ENCODE results near the gene PLTP. TPM values are rescaled to one million over a fixed set of nuclear protein-coding genes. Genes with fewer than 3 reads are reported as not detected.

PLTP gene
- total and polyA plus RNA-seq, 2 of the 13 experiments (the other 11 are each of a cell fraction or from before 2014, with no cell fraction given): 16.9 to 28.6 TPM

DNA sequence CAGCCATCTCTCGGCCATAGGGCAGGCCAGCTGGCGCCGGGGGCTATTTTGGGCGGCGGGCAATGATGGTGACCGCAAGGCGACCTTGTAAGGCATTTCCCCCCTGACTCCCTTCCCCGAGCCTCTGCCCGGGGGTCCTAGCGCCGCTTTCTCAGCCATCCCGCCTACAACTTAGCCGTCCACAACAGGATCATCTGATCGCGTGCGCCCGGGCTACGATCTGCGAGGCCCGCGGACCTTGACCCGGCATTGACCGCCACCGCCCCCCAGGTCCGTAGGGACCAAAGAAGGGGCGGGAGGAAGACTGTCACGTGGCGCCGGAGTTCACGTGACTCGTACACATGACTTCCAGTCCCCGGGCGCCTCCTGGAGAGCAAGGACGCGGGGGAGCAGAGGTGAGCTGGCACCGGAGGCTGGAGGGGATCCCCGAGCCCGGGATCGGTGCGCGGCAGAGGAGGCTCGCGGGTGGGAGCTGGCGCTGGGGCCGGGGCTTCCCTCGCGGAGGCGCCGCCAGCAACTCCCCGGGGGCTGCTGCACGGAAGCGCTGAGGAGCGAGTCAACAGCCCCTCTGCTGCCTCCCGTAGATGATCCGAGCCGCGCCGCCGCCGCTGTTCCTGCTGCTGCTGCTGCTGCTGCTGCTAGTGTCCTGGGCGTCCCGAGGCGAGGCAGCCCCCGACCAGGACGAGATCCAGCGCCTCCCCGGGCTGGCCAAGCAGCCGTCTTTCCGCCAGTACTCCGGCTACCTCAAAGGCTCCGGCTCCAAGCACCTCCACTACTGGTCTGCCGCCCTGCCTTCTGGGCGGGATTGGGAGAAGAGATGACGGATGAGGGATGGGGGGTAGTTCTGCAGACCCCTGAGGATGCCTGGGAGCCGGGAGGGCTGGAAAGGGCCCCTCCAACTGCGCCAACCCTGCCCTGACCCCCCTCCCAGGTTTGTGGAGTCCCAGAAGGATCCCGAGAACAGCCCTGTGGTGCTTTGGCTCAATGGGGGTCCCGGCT lies 20.7 kb downstream of the PLTP start, which contains the start of the genes CTSA and NEURL2 (continued):
- TF ChIP-seq, protein P1, sequence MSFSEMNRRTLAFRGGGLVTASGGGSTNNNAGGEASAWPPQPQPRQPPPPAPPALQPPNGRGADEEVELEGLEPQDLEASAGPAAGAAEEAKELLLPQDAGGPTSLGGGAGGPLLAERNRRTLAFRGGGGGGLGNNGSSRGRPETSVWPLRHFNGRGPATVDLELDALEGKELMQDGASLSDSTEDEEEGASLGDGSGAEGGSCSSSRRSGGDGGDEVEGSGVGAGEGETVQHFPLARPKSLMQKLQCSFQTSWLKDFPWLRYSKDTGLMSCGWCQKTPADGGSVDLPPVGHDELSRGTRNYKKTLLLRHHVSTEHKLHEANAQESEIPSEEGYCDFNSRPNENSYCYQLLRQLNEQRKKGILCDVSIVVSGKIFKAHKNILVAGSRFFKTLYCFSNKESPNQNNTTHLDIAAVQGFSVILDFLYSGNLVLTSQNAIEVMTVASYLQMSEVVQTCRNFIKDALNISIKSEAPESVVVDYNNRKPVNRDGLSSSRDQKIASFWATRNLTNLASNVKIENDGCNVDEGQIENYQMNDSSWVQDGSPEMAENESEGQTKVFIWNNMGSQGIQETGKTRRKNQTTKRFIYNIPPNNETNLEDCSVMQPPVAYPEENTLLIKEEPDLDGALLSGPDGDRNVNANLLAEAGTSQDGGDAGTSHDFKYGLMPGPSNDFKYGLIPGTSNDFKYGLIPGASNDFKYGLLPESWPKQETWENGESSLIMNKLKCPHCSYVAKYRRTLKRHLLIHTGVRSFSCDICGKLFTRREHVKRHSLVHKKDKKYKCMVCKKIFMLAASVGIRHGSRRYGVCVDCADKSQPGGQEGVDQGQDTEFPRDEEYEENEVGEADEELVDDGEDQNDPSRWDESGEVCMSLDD (CRISPR knock-in tag; IDR thresholded peaks at IDR 0.05; ENCODE audit: borderline replicate concordance): peak; percentile 77; the same call in 1 of the 2 replicates
- TF ChIP-seq, protein P2, sequence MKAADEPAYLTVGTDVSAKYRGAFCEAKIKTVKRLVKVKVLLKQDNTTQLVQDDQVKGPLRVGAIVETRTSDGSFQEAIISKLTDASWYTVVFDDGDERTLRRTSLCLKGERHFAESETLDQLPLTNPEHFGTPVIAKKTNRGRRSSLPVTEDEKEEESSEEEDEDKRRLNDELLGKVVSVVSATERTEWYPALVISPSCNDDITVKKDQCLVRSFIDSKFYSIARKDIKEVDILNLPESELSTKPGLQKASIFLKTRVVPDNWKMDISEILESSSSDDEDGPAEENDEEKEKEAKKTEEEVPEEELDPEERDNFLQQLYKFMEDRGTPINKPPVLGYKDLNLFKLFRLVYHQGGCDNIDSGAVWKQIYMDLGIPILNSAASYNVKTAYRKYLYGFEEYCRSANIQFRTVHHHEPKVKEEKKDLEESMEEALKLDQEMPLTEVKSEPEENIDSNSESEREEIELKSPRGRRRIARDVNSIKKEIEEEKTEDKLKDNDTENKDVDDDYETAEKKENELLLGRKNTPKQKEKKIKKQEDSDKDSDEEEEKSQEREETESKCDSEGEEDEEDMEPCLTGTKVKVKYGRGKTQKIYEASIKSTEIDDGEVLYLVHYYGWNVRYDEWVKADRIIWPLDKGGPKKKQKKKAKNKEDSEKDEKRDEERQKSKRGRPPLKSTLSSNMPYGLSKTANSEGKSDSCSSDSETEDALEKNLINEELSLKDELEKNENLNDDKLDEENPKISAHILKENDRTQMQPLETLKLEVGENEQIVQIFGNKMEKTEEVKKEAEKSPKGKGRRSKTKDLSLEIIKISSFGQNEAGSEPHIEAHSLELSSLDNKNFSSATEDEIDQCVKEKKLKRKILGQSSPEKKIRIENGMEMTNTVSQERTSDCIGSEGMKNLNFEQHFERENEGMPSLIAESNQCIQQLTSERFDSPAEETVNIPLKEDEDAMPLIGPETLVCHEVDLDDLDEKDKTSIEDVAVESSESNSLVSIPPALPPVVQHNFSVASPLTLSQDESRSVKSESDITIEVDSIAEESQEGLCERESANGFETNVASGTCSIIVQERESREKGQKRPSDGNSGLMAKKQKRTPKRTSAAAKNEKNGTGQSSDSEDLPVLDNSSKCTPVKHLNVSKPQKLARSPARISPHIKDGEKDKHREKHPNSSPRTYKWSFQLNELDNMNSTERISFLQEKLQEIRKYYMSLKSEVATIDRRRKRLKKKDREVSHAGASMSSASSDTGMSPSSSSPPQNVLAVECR (CRISPR knock-in tag; IDR thresholded peaks at IDR 0.05; ENCODE audit: borderline replicate concordance): peak; percentile 100
- TF ChIP-seq ZNF143 (CRISPR knock-in tag; IDR thresholded peaks at IDR 0.05) (peak; percentile 56; the same call in 1 of the 2 replicates), RAD51 (IDR thresholded peaks at IDR 0.05; ENCODE audit: borderline replicate concordance) (peak; percentile 100), ZNF335 (CRISPR knock-in tag; IDR thresholded peaks at IDR 0.05) (peak; percentile 97), ZNF569 (CRISPR knock-in tag; IDR thresholded peaks at IDR 0.05; ENCODE audit: borderline replicate concordance) (peak; percentile 65; the same call in 1 of the 2 replicates), ZNF563 (CRISPR knock-in tag; IDR thresholded peaks at IDR 0.05) (peak; percentile 98), ZNF598 (CRISPR knock-in tag; IDR thresholded peaks at IDR 0.05; ENCODE audit: borderline replicate concordance) (peak; percentile 95; the same call in 1 of the 2 replicates)
- TF ChIP-seq, protein P3, sequence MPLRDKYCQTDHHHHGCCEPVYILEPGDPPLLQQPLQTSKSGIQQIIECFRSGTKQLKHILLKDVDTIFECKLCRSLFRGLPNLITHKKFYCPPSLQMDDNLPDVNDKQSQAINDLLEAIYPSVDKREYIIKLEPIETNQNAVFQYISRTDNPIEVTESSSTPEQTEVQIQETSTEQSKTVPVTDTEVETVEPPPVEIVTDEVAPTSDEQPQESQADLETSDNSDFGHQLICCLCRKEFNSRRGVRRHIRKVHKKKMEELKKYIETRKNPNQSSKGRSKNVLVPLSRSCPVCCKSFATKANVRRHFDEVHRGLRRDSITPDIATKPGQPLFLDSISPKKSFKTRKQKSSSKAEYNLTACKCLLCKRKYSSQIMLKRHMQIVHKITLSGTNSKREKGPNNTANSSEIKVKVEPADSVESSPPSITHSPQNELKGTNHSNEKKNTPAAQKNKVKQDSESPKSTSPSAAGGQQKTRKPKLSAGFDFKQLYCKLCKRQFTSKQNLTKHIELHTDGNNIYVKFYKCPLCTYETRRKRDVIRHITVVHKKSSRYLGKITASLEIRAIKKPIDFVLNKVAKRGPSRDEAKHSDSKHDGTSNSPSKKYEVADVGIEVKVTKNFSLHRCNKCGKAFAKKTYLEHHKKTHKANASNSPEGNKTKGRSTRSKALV (CRISPR knock-in tag; IDR thresholded peaks at IDR 0.05): peak; percentile 93; the same call in 1 of the 2 replicates
- TF ChIP-seq, protein P4, sequence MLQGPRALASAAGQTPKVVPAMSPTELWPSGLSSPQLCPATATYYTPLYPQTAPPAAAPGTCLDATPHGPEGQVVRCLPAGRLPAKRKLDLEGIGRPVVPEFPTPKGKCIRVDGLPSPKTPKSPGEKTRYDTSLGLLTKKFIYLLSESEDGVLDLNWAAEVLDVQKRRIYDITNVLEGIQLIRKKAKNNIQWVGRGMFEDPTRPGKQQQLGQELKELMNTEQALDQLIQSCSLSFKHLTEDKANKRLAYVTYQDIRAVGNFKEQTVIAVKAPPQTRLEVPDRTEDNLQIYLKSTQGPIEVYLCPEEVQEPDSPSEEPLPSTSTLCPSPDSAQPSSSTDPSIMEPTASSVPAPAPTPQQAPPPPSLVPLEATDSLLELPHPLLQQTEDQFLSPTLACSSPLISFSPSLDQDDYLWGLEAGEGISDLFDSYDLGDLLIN (CRISPR knock-in tag; IDR thresholded peaks at IDR 0.05; ENCODE audit: borderline replicate concordance): peak; percentile 98; the same call in 1 of the 2 replicates
- TF ChIP-seq, protein P5, sequence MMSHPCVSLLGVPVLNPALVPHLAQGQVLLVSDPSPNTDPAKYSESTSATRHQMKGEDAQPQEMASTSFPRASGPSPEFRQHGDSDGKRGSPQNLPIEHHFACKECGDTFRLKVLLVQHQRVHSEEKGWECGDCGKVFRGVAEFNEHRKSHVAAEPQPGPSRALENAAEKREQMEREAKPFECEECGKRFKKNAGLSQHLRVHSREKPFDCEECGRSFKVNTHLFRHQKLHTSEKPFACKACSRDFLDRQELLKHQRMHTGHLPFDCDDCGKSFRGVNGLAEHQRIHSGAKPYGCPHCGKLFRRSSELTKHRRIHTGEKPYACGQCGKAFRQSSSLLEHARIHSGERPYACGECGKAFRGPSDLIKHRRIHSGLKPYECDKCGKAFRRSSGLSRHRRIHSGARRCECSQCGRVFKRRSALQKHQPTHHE (CRISPR knock-in tag; IDR thresholded peaks at IDR 0.05; ENCODE audit: borderline replicate concordance): peak; percentile 99; the same call in 1 of the 2 replicates
- TF ChIP-seq, protein P6, sequence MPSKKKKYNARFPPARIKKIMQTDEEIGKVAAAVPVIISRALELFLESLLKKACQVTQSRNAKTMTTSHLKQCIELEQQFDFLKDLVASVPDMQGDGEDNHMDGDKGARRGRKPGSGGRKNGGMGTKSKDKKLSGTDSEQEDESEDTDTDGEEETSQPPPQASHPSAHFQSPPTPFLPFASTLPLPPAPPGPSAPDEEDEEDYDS (CRISPR knock-in tag; IDR thresholded peaks at IDR 0.05): peak; percentile 92
- TF ChIP-seq, protein P7, sequence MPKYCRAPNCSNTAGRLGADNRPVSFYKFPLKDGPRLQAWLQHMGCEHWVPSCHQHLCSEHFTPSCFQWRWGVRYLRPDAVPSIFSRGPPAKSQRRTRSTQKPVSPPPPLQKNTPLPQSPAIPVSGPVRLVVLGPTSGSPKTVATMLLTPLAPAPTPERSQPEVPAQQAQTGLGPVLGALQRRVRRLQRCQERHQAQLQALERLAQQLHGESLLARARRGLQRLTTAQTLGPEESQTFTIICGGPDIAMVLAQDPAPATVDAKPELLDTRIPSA (CRISPR knock-in tag; IDR thresholded peaks at IDR 0.05; ENCODE audit: borderline replicate concordance): peak; percentile 85

Measured in HepG2 (cell line).